ENCODE data around the gene KCNQ1OT1. TPM values are rescaled to one million over a fixed set of nuclear protein-coding genes. Genes with fewer than 3 reads are reported as not detected.

The KCNQ1OT1 gene
- total RNA-seq, 1 donor from 2014 or later = 7.0 TPM

- no peak for TF ChIP-seq CTCF (conservative IDR thresholded peaks at IDR 0.05)
- Mint-ChIP-seq H3K27ac (no peak overlapping the region), H3K9me3 (peaks cover 20% of the 10 kb centered on the region), H3K27me3 (no peaks in the 10 kb centered on the region), H3K4me3 (no peak overlapping the region), H3K36me3 (peaks cover 32% of the 10 kb centered on the region), H3K4me1 (ENCODE audit: unreplicated experiment) (no peaks in the 10 kb centered on the region)
- no peak for DNase-seq (ENCODE audit: extremely low spot score, unreplicated experiment)
These were observed 51.8 kb downstream of the KCNQ1OT1 start for GRCh38 chr11:2647953-2648352.

DNA sequence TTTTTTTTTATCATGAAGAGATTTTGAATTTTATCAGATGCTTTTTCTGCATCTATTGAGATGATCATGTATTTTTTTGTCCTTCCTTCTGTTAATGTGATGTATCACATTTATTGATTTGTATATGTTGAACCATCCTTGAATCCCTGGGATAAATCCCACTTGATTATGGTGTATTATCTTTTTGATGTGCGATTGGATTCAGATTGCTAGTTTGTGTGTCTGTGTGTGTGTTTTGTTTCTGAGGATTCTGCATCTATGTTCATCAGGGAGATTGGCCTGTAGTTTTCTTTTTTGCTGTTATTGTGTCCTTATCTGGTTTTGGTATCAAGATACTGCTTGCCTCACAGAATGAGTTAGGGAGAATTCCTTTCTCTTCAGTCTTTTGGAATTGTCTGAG, 52.6 kb downstream of the KCNQ1OT1 start:
- Mint-ChIP-seq H3K27ac (peak overlapping the region; percentile 24), H3K27me3 (no peaks in the 10 kb centered on the region), H3K36me3 (peaks cover 25% of the 10 kb centered on the region), H3K9me3 (peaks cover 20% of the 10 kb centered on the region), H3K4me3 (no peak overlapping the region), H3K4me1 (ENCODE audit: unreplicated experiment) (no peaks in the 10 kb centered on the region)
- no peak for DNase-seq (ENCODE audit: extremely low spot score, unreplicated experiment)
- no peak for TF ChIP-seq CTCF (conservative IDR thresholded peaks at IDR 0.05)

- Mint-ChIP-seq H3K27ac (no peak overlapping the region), H3K4me1 (ENCODE audit: unreplicated experiment) (no peaks in the 10 kb centered on the region), H3K9me3 (peaks cover 22% of the 10 kb centered on the region), H3K36me3 (peaks cover 25% of the 10 kb centered on the region), H3K4me3 (no peak overlapping the region), H3K27me3 (no peaks in the 10 kb centered on the region)
- DNase-seq (ENCODE audit: extremely low spot score, unreplicated experiment) = no peak
- no peak for TF ChIP-seq CTCF (conservative IDR thresholded peaks at IDR 0.05)
These were observed 54.0 kb downstream of the KCNQ1OT1 start for GRCh38 chr11:2645779-2646118.

DNA sequence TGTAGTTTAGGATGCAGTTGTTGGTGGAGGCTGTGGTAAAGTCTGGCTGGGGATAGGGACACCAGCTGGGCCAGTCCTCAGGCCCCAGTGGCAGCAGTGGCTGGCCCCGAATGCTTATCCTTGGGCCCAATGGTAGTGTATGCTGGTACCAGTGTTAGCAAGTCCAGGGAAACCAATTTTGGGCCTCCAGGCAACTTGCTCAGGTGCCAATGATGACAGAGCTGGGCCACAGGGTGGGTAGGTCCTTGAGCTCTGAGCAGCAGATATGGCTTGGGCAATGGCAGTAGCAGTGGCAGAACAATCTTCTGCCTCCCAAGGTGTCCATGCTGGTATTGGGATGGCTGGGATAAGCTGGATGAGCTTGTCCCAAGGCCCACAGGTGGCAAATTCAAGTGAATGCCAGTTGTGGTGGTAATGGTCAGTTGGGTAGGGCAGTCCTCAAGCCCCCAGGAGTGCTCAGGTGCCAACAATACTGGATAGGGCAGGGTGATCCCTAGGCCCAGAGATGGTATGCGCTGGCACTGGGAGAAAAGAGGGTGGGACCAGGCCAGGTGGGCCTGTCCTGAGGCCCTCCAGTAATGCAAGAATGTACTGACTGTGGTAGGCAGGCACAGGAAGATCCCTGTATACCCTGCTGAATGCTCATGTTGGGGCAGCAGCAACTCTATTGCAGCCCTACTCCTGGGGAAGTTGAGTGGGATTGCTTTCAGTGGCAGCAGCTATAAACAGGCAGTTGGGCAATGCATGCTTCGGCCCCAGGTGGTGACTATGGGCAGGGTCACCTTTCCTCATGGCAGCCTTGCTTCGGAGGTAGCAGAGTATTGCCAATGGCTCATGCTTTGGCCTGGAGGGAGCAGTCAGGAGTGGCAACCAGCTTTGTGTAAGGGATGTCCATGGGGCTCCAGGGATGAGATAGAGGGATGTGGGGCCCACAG, 54.7 kb downstream of the KCNQ1OT1 start:
- Mint-ChIP-seq H3K27ac (no peak overlapping the region), H3K4me3 (no peak overlapping the region), H3K4me1 (ENCODE audit: unreplicated experiment) (no peaks in the 10 kb centered on the region), H3K9me3 (peaks cover 20% of the 10 kb centered on the region), H3K27me3 (no peaks in the 10 kb centered on the region), H3K36me3 (peaks cover 29% of the 10 kb centered on the region)
- TF ChIP-seq CTCF (conservative IDR thresholded peaks at IDR 0.05) = no peak
- DNase-seq (ENCODE audit: extremely low spot score, unreplicated experiment) = no peak

DNA sequence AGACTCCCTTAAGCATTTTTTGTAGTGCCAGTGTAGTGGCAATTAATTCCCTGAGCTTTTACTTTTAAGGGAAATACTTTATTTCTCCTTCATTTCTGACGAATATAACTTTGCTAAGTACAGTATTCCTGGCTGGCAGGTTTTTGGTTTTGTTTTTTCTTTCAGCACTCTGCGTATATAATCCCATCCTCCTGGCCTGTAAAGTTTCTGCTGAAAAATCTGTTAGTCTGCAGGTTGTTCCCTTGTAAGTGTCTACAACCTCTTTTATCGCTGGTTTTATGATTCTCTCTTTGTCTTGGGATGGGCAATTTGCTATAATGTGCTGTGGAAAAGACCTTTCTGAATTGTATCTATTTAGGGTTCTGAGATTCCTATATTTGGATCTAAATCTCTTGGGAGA, 56.0 kb downstream of the KCNQ1OT1 start:
- no peak for TF ChIP-seq CTCF (conservative IDR thresholded peaks at IDR 0.05)
- no peak overlapping the region for H3K4me3 Mint-ChIP-seq
- H3K27ac Mint-ChIP-seq = no peak overlapping the region
- H3K4me1 Mint-ChIP-seq (ENCODE audit: unreplicated experiment) = no peaks in the 10 kb centered on the region
- peaks cover 29% of the 10 kb centered on the region for H3K36me3 Mint-ChIP-seq
- DNase-seq (ENCODE audit: extremely low spot score, unreplicated experiment) = no peak
- H3K9me3 Mint-ChIP-seq = peaks cover 17% of the 10 kb centered on the region
- H3K27me3 Mint-ChIP-seq = no peaks in the 10 kb centered on the region

All from type B pancreatic cell (in vitro differentiated cells).